ENCODE measurements around the gene THOC6.
"Not testable (repeated sequence)": the region's sequence is repeated elsewhere in the genome, so short reads cannot be mapped to it uniquely, and the experiment has no call there.

Gene THOC6

DNA sequence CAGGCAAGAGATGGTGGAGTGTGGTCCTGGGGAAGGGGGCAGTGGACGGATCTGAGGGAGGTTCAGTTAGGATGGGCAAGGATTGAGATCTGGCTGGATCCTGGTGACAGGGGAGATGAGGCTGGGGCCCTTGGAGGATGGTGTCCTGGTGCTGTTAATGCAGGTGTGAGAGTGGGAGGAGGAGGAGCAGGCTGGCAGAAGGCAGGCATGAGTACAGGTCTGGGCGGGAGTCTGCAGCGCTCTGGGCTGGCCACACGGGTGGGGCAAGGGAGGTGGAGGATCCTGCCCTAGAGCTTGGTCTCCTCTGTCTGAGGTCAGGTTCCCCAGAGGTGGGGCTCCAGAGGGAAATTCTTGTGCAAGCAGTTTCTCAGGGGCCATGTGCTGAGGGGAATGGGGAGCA is 48.3 kb downstream of the THOC6 start:
- DNase-seq (ENCODE audit: low read depth in 2 of 2), result not testable (repeated sequence)

DNA sequence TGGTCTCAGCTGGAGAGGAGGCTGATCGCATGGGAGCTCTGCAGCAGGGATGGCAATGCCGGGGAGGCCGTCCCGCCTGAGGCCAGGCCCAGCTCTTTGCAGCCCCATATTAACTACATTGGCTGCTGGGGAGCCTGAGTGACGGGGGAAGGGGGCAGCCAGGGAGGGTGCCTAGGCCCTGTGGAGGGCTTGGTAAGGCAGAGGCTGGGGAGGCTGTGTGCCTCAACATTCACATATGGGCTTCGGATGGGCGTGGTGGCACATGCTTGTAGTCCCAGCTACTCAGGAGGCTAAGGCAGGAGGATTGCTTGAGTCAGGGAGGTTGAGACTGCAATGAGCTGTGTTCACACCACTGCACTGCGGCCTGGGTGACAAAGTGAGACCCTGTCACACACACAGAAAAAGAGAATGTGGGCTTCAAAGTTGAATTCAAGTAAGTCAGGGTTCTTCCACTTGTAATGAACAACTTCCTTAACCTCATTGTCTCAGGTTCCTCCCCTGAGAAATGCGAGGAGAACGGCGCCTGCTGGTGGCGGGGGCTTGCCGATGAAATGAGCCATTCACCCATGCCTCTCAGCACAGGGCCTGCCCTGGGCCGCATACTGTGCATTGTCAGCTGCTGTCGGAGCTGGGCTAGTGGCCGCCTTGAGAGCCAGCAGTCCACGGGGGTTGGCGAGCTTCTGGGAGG is 48.9 kb downstream of the THOC6 start:
- not testable (repeated sequence) for DNase-seq (ENCODE audit: low read depth in 2 of 2)

DNA sequence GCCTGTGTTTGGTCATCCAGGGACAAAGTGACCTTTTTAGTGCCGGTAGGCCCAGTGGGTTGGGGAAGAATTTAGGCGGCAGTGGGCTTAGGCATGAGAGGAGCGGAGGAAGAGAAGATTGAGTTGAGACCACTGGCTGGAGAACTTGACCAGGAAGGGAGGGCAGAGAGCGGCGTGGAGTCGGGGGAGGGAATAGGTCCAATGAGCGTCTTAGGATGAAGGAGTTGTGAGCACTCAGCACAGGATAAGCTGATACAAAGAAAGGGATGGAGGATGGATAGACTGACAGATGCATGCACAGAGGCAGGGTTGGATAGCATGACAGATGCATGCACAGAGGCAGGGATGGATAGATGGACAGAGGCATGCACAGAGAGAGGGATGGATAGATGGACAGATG is 49.6 kb downstream of the THOC6 start:
- no peak for DNase-seq (ENCODE audit: low read depth in 2 of 2)

DNA sequence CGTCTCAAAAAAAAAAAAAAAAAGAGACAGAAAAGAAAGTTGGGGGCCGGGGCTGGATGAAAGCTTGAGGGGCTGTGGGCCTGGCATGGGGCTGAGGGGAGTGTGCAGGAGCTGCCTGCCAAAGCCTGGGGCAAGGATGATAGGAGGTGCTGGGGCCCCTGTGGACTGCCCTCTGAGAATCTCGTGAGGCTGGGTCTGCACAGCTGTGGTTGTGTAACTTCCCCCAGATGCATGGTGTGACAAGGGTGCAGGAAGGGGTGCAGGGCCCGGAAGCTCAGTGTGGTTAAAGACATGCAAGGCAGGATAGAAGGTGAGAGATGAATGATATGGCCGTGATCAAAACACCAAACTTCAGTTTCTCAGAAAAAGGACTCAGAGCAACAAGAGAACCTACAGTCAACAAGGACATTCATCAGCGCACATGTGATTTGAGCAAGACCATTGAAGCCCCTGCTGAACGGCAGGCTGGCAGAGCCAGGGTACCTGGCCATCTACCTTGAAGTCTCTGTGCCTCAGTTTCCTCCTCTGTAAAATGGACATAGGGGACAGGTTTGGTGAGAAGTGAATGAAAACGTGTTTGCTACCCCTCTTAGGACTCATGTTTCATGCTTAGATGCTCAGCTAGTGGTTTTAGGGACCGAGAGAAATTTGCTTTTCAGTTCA is 51.2 kb downstream of the THOC6 start:
- DNase-seq (ENCODE audit: low read depth in 2 of 2), result peak; percentile 57 to 60

DNA sequence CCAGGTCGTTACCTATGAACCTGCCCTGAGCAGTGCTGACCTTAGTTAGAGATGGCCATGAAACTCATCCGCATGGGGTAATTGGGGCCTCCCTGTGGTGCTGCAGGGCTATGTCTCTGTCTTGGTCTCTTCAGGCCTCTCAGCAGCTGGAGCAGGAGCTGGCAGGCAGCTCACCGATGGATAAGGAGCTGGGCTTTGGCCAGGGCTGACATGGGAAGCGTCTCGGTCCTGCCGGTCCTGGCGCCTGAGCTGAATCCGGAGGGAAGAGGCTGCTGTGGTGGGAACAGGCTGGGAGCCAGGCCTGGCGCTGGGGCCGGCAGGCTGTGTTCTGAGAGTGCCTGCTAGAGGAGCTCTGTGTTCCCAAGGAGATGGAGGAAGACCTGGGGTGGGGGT is 51.7 kb downstream of the THOC6 start:
- no peak for DNase-seq (ENCODE audit: low read depth in 2 of 2)

DNA sequence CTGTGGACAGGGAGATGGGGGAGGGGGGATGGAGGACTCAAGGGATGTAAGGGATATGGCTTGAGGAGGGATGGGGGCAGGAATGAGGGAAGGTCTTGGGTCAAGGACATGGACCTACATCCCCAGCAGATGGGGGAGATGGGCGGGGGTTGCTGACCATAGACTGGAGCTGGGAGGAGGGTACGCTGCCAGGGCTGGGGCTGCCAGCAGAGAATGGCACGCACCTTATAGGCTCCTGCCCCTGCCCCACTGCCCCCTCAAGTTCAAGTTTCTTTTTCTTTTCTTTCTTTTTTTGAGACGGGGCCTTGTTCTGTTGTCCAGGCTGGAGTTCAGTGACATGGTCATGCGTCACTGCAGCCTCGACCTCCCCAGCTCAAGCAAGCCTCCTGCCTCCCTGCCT is 52.1 kb downstream of the THOC6 start:
- not testable (repeated sequence) for DNase-seq (ENCODE audit: low read depth in 2 of 2)

DNA sequence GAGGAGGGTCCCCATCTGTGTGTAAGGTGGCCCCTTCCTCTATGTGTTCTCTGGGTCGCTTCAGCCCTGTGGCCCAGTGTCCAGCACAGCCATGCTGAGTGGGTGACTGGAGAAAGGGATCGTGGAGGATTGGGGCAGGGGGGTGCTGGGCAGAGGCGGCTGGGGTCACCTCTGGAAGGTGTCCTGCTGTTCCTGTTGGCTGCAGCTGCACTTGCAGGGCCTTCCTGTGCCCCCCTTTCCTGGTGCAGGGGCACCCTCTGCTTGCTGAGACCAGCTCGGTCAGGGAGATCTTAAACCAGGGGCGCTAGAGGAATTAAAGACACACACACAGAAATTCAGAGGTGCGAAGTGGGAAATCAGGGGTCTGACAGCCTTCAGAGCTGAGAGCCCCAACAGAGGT is 52.7 kb downstream of the THOC6 start:
- DNase-seq (ENCODE audit: low read depth in 2 of 2), result no peak
